Caco-2 (cell line): ENCODE results near the gene FGF12. TPM values are rescaled to one million over a fixed set of nuclear protein-coding genes. Genes with fewer than 3 reads are reported as not detected.

ENCODE experiments used
- BruUV-seq: library from RNA; stranded (reverse); fragments of 400-500 nt; replicated peaks from 2 replicates; lab custom pipeline; 2021; lab: Mats Ljungman, UMichigan
- CTCF ChIA-PET: fragments of 300-600 bp; sonication (Branson Sonifier 250); formaldehyde crosslinking; loops from one replicate; lab custom pipeline; 2022; ENCODE audit warnings: antibody characterized with exemption; lab: Charles Lee
- POLR2A ChIA-PET: fragments of 300-600 bp; sonication (Branson Sonifier 250); formaldehyde crosslinking; loops from one replicate; lab custom pipeline; 2022; ENCODE audit warnings: antibody characterized with exemption; lab: Charles Lee
- DNase-seq, 2 experiments: peaks; one replicate each; pipeline versions ENCODE4 v3.0.0 to v3.0.0-alpha.2; 2020 to 2022
- H3K27me3 ChIP-seq: replicated peaks from 2 replicates; pipeline ENCODE4 v1.6.0; 2011; ENCODE audit warnings: low read length; ENCODE audit not compliant: control insufficient read depth, insufficient read depth
- H3K36me3 ChIP-seq: 2 replicates; pipeline ENCODE4 v1.5.1; 2011; ENCODE audit warnings: low read length; ENCODE audit not compliant: control insufficient read depth, insufficient read depth
- H3K4me1 ChIP-seq: fragments of 250-450 bp; sonication (Bioruptor Pico); 2 replicates; pipeline ENCODE4 v1.5.1; 2020; ENCODE audit warnings: mild to moderate bottlenecking
- H3K4me3 ChIP-seq: 2 replicates; pipeline ENCODE4 v1.5.1; 2011; ENCODE audit warnings: low read depth, mild to moderate bottlenecking, control low read depth, low read length
- H3K9me3 ChIP-seq: fragments of 250-450 bp; sonication (Bioruptor Pico); 2 replicates; pipeline ENCODE4 v1.5.1; 2020; ENCODE audit warnings: mild to moderate bottlenecking, moderate library complexity
- H3K27ac Mint-ChIP-seq: one replicate; pipeline ENCODE4 v1.8.0; 2022; ENCODE audit warnings: mixed read lengths; ENCODE audit not compliant: unreplicated experiment
- H3K27me3 Mint-ChIP-seq: one replicate; pipeline ENCODE4 v1.8.0; 2022; ENCODE audit warnings: mixed read lengths; ENCODE audit not compliant: insufficient read depth, unreplicated experiment
- H3K36me3 Mint-ChIP-seq: one replicate; pipeline ENCODE4 v1.8.0; 2022; ENCODE audit warnings: mild to moderate bottlenecking, mixed read lengths; ENCODE audit not compliant: insufficient read depth, unreplicated experiment
- H3K4me1 Mint-ChIP-seq: one replicate; pipeline ENCODE4 v1.8.0; 2022; ENCODE audit warnings: low read depth, mixed read lengths; ENCODE audit not compliant: unreplicated experiment
- H3K4me3 Mint-ChIP-seq: one replicate; pipeline ENCODE4 v1.8.0; 2022; ENCODE audit warnings: mild to moderate bottlenecking, moderate library complexity, mixed read lengths; ENCODE audit not compliant: unreplicated experiment
- H3K9me3 Mint-ChIP-seq: one replicate; pipeline ENCODE4 v1.8.0; 2022; ENCODE audit warnings: mixed read lengths; ENCODE audit not compliant: unreplicated experiment
- intact Hi-C: fragments of 100-400 bp; cut with micrococcal nuclease; formaldehyde crosslinking; loops from one replicate; pipeline ENCODE4 v1.10.0; 2022; ENCODE audit not compliant: unreplicated experiment
- total RNA-seq: library from RNA; stranded (reverse); gene quantifications from 2 replicates; pipeline ENCODE4 v1.2.3, GENCODE V29; 2022
- TF ChIP-seq, protein P1 (sequence below), 2 experiments: fragments of 200-600 bp in 1 of 2; IDR thresholded peaks; 1 replicate in 1 of 2; 2 replicates in 1 of 2; pipeline versions ENCODE4 v1.5.1 to v1.8.0; 2011 to 2022; ENCODE audit warnings: antibody characterized with exemption in 1 of 2, control low read depth in 1 of 2, inconsistent platforms in 1 of 2, low read depth in 1 of 2, low read length in 1 of 2, mild to moderate bottlenecking in 1 of 2, moderate library complexity in 1 of 2; ENCODE audit not compliant: insufficient read depth in 1 of 2, severe bottlenecking in 1 of 2, unreplicated experiment in 1 of 2

The FGF12 gene
- total RNA-seq, 1 experiment from 2014 or later, result 0.41 TPM

DNA sequence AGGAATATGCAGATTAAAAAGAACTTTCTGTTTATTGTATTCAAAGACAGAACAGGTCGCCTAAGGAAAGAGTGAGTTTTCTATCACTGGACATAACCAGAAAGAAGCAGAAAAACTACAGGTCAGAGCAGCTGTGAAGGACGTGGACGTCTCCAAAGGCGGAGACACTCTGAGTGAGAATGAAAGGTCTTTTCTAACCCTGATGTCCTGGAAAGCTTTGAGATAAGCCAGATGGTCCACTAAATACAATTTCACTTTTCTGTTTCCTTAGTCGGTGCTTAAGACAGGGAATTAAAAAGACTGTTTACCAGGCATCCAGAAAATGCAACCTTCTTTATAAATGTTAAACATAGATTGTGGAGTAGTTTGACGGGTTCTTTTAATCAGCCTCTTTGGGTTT, 360.4 kb downstream of the FGF12 start:
- POLR2A ChIA-PET, result no interaction called here
- Histone ChIP-seq H3K9me3 (no peaks in the 10 kb centered on the region), H3K4me1 (no peaks in the 10 kb centered on the region), H3K4me3 (no peak overlapping the region), H3K36me3 (no peaks in the 10 kb centered on the region), H3K27me3 (no peaks in the 10 kb centered on the region)
- intact Hi-C loops, result no loop called here
- Mint-ChIP-seq H3K9me3 (no peaks in the 10 kb centered on the region), H3K36me3 (no peaks in the 10 kb centered on the region), H3K27me3 (no peaks in the 10 kb centered on the region), H3K4me3 (no peak overlapping the region), H3K27ac (no peak overlapping the region), H3K4me1 (no peaks in the 10 kb centered on the region)
- CTCF ChIA-PET, result no interaction called here
- TF ChIP-seq, protein P1, sequence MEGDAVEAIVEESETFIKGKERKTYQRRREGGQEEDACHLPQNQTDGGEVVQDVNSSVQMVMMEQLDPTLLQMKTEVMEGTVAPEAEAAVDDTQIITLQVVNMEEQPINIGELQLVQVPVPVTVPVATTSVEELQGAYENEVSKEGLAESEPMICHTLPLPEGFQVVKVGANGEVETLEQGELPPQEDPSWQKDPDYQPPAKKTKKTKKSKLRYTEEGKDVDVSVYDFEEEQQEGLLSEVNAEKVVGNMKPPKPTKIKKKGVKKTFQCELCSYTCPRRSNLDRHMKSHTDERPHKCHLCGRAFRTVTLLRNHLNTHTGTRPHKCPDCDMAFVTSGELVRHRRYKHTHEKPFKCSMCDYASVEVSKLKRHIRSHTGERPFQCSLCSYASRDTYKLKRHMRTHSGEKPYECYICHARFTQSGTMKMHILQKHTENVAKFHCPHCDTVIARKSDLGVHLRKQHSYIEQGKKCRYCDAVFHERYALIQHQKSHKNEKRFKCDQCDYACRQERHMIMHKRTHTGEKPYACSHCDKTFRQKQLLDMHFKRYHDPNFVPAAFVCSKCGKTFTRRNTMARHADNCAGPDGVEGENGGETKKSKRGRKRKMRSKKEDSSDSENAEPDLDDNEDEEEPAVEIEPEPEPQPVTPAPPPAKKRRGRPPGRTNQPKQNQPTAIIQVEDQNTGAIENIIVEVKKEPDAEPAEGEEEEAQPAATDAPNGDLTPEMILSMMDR (IDR thresholded peaks at IDR 0.05; ENCODE audit: insufficient read depth in 1 of 2, low read depth in 1 of 2, low read length in 1 of 2, severe bottlenecking in 1 of 2, unreplicated experiment in 1 of 2), result no peak
- DNase-seq, result no peak
- BruUV-seq, result no TSS peak

DNA sequence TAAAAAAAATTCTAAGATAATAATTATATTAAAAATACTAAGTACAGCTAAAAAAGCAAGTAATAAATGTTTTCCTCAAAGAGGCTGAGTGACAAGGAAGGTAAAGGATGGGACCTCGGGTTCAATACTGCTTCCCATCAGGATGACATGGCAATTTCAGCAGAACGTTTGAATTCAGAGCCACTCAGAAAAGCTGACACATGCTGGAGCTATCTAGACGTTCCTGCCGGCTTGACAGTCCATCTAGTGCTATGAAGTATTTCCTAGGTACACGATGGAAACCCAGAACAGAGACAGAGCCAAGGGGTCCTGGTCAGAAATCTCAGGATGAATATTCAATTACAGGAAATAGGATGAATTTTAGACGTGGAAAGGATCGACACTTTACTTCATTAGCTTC, 361.8 kb downstream of the FGF12 start:
- H3K36me3 Mint-ChIP-seq, result no peaks in the 10 kb centered on the region
- H3K4me1 Mint-ChIP-seq, result no peaks in the 10 kb centered on the region
- H3K27me3 Mint-ChIP-seq, result no peaks in the 10 kb centered on the region
- intact Hi-C loops, result no loop called here
- H3K4me3 Mint-ChIP-seq, result no peak overlapping the region
- no peaks in the 10 kb centered on the region for H3K4me1 ChIP-seq
- TF ChIP-seq, protein P1 (IDR thresholded peaks at IDR 0.05; ENCODE audit: insufficient read depth in 1 of 2, low read depth in 1 of 2, low read length in 1 of 2, severe bottlenecking in 1 of 2, unreplicated experiment in 1 of 2), result no peak
- DNase-seq, result no peak
- no peaks in the 10 kb centered on the region for H3K9me3 ChIP-seq
- ChIA-PET POLR2A (no interaction called here), CTCF (interaction anchor here (0.7 kb wide), 1 partner anchor 29 kb away, joined by 3 read pairs; no protein-coding TSS in a partner anchor)
- no peaks in the 10 kb centered on the region for H3K9me3 Mint-ChIP-seq
- no peak overlapping the region for H3K4me3 ChIP-seq
- no peaks in the 10 kb centered on the region for H3K27me3 ChIP-seq
- no TSS peak for BruUV-seq
- no peak overlapping the region for H3K27ac Mint-ChIP-seq
- no peaks in the 10 kb centered on the region for H3K36me3 ChIP-seq

DNA sequence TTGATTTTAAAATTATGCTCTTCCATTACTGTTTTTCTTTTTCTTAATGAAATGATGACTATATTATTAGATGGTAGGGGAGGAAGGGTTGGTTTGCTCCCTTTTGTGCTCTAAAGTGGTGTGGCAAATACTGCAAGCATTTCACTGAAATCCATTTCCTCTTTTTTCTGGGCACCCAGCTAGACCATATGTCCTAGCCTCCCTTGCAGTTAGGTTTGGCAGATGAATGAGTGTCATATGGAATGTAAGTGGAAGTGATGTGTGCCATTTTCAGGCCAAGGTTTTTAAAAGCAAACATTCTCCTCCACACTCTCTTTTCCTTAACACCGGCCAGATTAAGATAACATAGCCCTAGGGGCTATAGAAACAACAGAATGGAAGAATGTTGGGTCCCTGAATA, 363.0 kb downstream of the FGF12 start:
- Histone ChIP-seq H3K4me1 (no peaks in the 10 kb centered on the region), H3K9me3 (no peaks in the 10 kb centered on the region), H3K4me3 (no peak overlapping the region), H3K27me3 (no peaks in the 10 kb centered on the region), H3K36me3 (no peaks in the 10 kb centered on the region)
- no TSS peak for BruUV-seq
- Mint-ChIP-seq H3K36me3 (no peaks in the 10 kb centered on the region), H3K4me3 (no peak overlapping the region), H3K4me1 (no peaks in the 10 kb centered on the region), H3K27me3 (no peaks in the 10 kb centered on the region), H3K27ac (no peak overlapping the region), H3K9me3 (no peaks in the 10 kb centered on the region)
- no peak for DNase-seq
- TF ChIP-seq, protein P1 (IDR thresholded peaks at IDR 0.05; ENCODE audit: insufficient read depth in 1 of 2, low read depth in 1 of 2, low read length in 1 of 2, severe bottlenecking in 1 of 2, unreplicated experiment in 1 of 2), result no peak
- intact Hi-C loops, result no loop called here
- CTCF ChIA-PET, result no interaction called here
- POLR2A ChIA-PET, result no interaction called here
